GM21360 (cell line): ENCODE measurements around the gene ARF6.
"Not testable (repeated sequence)": the region's sequence is repeated elsewhere in the genome, so short reads cannot be mapped to it uniquely, and the experiment has no call there.

Source experiments
- ATAC-seq: cut with Tn5 transposase; IDR thresholded peaks from one replicate; pipeline ENCODE4 v1.9.1; 2021; ENCODE audit warnings: mild to moderate bottlenecking, moderate library complexity; ENCODE audit not compliant: unreplicated experiment

ARF6 gene

GRCh38 chr14:49902679-49903246 lies 9.9 kb downstream of the ARF6 start:
- not testable (repeated sequence) for ATAC-seq

- ATAC-seq, result no peak
Observed at GRCh38 chr14:49904270-49904669, 11.4 kb downstream of the ARF6 start.

GRCh38 chr14:49905989-49906388 lies 13.1 kb downstream of the ARF6 start:
- ATAC-seq, result no peak

- ATAC-seq, result no peak
Observed at GRCh38 chr14:49907186-49907585, 14.3 kb downstream of the ARF6 start.

- ATAC-seq, result no peak
Observed at GRCh38 chr14:49908433-49908782, 15.5 kb downstream of the ARF6 start.

- no peak for ATAC-seq
Observed at GRCh38 chr14:49909016-49909415, 16.1 kb downstream of the ARF6 start.

GRCh38 chr14:49915085-49915484 lies 22.2 kb downstream of the ARF6 start:
- no peak for ATAC-seq

- no peak for ATAC-seq
Observed at GRCh38 chr14:49918706-49919105, 25.8 kb downstream of the ARF6 start.

GRCh38 chr14:49919825-49920659 lies 27.2 kb downstream of the ARF6 start:
- no peak for ATAC-seq

GRCh38 chr14:49920935-49921334 lies 28.1 kb downstream of the ARF6 start:
- no peak for ATAC-seq

GRCh38 chr14:49921401-49921800 lies 28.5 kb downstream of the ARF6 start:
- ATAC-seq, result no peak

GRCh38 chr14:49923442-49923841 lies 30.6 kb downstream of the ARF6 start:
- ATAC-seq, result no peak

GRCh38 chr14:49923881-49924280 lies 31.0 kb downstream of the ARF6 start:
- no peak for ATAC-seq

- no peak for ATAC-seq
Observed at GRCh38 chr14:49924852-49925251, 32.0 kb downstream of the ARF6 start.

GRCh38 chr14:49926803-49927202 lies 33.9 kb downstream of the ARF6 start:
- ATAC-seq, result no peak

- ATAC-seq, result no peak
Observed at GRCh38 chr14:49928015-49928414, 35.1 kb downstream of the ARF6 start.

- ATAC-seq, result no peak
Observed at GRCh38 chr14:49930720-49931119, 37.8 kb downstream of the ARF6 start.

GRCh38 chr14:49931523-49931922 lies 38.6 kb downstream of the ARF6 start:
- no peak for ATAC-seq

- ATAC-seq, result no peak
Observed at GRCh38 chr14:49933128-49933527, 40.2 kb downstream of the ARF6 start.

- no peak for ATAC-seq
Observed at GRCh38 chr14:49933704-49934103, 40.8 kb downstream of the ARF6 start.

GRCh38 chr14:49934646-49935045 lies 41.8 kb downstream of the ARF6 start:
- no peak for ATAC-seq

GRCh38 chr14:49935526-49935925 lies 42.6 kb downstream of the ARF6 start:
- no peak for ATAC-seq

GRCh38 chr14:49936246-49936645 lies 43.4 kb downstream of the ARF6 start:
- not testable (repeated sequence) for ATAC-seq
